Thyroid gland (tissue), 4 donors: ENCODE results near the gene LRRC4C.

Source experiments
- CTCF ChIP-seq, 6 experiments: fragments of 200-600 bp in 3 of 6; fragments of 450-650 bp in 3 of 6; sonication (generic) in 3 of 6; IDR thresholded peaks; one replicate each; pipeline ENCODE4 v1.5.1; 2016 to 2019; ENCODE audit warnings: antibody characterized with exemption in 6 of 6, mild to moderate bottlenecking in 2 of 6, inconsistent platforms in 1 of 6, moderate library complexity in 1 of 6
- POLR2A ChIP-seq, 2 donors: fragments of 450-650 bp; IDR thresholded peaks; one replicate each; pipeline ENCODE4 v1.6.1; 2017; ENCODE audit warnings: antibody characterized with exemption in 2 of 2, mild to moderate bottlenecking in 2 of 2, moderate library complexity in 1 of 2

- TF ChIP-seq CTCF (IDR thresholded peaks at IDR 0.05) (no peak), POLR2A (IDR thresholded peaks at IDR 0.05) (no peak)
Observed at GRCh38 chr11:41283191-41283930, 176.1 kb downstream of the LRRC4C start.
